Neural progenitor cell (in vitro differentiated cells): ENCODE results near the gene CUEDC1.

Experiments
- CTCF ChIP-seq: fragments of 200-600 bp; sonication (generic); IDR thresholded peaks from 2 replicates; pipeline ENCODE4 v1.5.1; 2017; ENCODE audit warnings: antibody characterized with exemption, mild to moderate bottlenecking
- EZH2 ChIP-seq: fragments of 200-600 bp; sonication (generic); IDR thresholded peaks from 2 replicates; pipeline ENCODE4 v1.6.1; 2017; ENCODE audit warnings: antibody characterized with exemption, mild to moderate bottlenecking, moderate library complexity

GRCh38 chr17:57895382-57896060 is 59.7 kb downstream of the CUEDC1 start:
- TF ChIP-seq CTCF = no peak
- TF ChIP-seq EZH2 = no peak
